Neural progenitor cell (in vitro differentiated cells): ENCODE data around the gene ERV3-1. TPM values are rescaled to one million over a fixed set of nuclear protein-coding genes. Genes with fewer than 3 reads are reported as not detected.
"Not testable (repeated sequence)": the region's sequence is repeated elsewhere in the genome, so short reads cannot be mapped to it uniquely, and the experiment has no call there.

Experiments
- DNase-seq: peaks from one replicate; pipeline ENCODE4 v3.0.0-alpha.2; 2016; ENCODE audit warnings: low spot score
- H2AFZ ChIP-seq: fragments of 200-600 bp; sonication (generic); replicated peaks from 2 replicates; pipeline ENCODE4 v1.6.1; 2016; ENCODE audit warnings: antibody characterized with exemption
- H3F3A ChIP-seq: fragments of 200-600 bp; sonication (generic); 2 replicates; pipeline ENCODE4 v1.6.1; 2016; ENCODE audit warnings: antibody characterized with exemption, low read depth
- H3K27ac ChIP-seq: fragments of 200-600 bp; sonication (generic); 2 replicates; pipeline ENCODE4 v1.5.1; 2016; ENCODE audit warnings: mild to moderate bottlenecking
- H3K27me3 ChIP-seq: fragments of 200-600 bp; sonication (generic); 2 replicates; pipeline ENCODE4 v1.6.1; 2016; ENCODE audit warnings: mild to moderate bottlenecking, moderate library complexity
- H3K36me3 ChIP-seq: fragments of 200-600 bp; sonication (generic); 2 replicates; pipeline ENCODE4 v1.5.1; 2016
- H3K4me1 ChIP-seq: fragments of 200-600 bp; sonication (generic); 2 replicates; pipeline ENCODE4 v1.6.1; 2016; ENCODE audit warnings: mixed run types
- H3K4me2 ChIP-seq: fragments of 200-600 bp; sonication (generic); 2 replicates; pipeline ENCODE4 v1.6.1; 2016
- H3K4me3 ChIP-seq: fragments of 200-600 bp; sonication (generic); 2 replicates; pipeline ENCODE4 v1.5.1; 2016
- H3K79me2 ChIP-seq: fragments of 200-600 bp; sonication (generic); 2 replicates; pipeline ENCODE4 v1.6.1; 2016; ENCODE audit warnings: low read depth
- H3K9ac ChIP-seq: fragments of 200-600 bp; sonication (generic); 2 replicates; pipeline ENCODE4 v1.6.1; 2016
- H3K9me3 ChIP-seq: fragments of 200-600 bp; sonication (generic); 2 replicates; pipeline ENCODE4 v1.5.1; 2016; ENCODE audit warnings: low read depth
- H4K20me1 ChIP-seq: fragments of 200-600 bp; sonication (generic); 2 replicates; pipeline ENCODE4 v1.6.1; 2016; ENCODE audit warnings: low read depth
- H3K27ac Mint-ChIP-seq: 3 replicates; pipeline ENCODE4 v1.8.0; 2021; ENCODE audit warnings: mixed read lengths
- H3K27me3 Mint-ChIP-seq: 2 replicates; pipeline ENCODE4 v1.8.0; 2022; ENCODE audit warnings: low read depth, mild to moderate bottlenecking, inconsistent platforms, moderate library complexity, mixed read lengths; ENCODE audit not compliant: insufficient read depth
- H3K36me3 Mint-ChIP-seq: 3 replicates; pipeline ENCODE4 v1.8.0; 2021; ENCODE audit warnings: mixed read lengths
- H3K4me1 Mint-ChIP-seq: 3 replicates; pipeline ENCODE4 v1.8.0; 2021; ENCODE audit warnings: mixed read lengths
- H3K4me3 Mint-ChIP-seq: 3 replicates; pipeline ENCODE4 v1.8.0; 2021; ENCODE audit warnings: mild to moderate bottlenecking, moderate library complexity, mixed read lengths
- H3K9me3 Mint-ChIP-seq: 3 replicates; pipeline ENCODE4 v1.8.0; 2020; ENCODE audit warnings: mixed read lengths
- EZH2 ChIP-seq: fragments of 200-600 bp; sonication (generic); IDR thresholded peaks from 2 replicates; pipeline ENCODE4 v1.6.1; 2017; ENCODE audit warnings: antibody characterized with exemption, mild to moderate bottlenecking, moderate library complexity
- EZH2phosphoT487 ChIP-seq: fragments of 200-600 bp; sonication (generic); IDR thresholded peaks from 2 replicates; pipeline ENCODE4 v1.6.1; 2017; ENCODE audit warnings: antibody characterized with exemption
- total RNA-seq: library from RNA; depleted of rRNA; stranded (reverse); fragments of >200 nt; gene quantifications from 2 replicates; pipeline ENCODE4 v1.2.3, GENCODE V29; 2015; ENCODE audit warnings: low replicate concordance
- TF ChIP-seq, protein P1 (sequence below): fragments of 200-600 bp; sonication (generic); IDR thresholded peaks from 2 replicates; pipeline ENCODE4 v1.5.1; 2017; ENCODE audit warnings: antibody characterized with exemption, mild to moderate bottlenecking

Gene ERV3-1
- total RNA-seq, 1 donor from 2014 or later = 50.0 TPM

DNA sequence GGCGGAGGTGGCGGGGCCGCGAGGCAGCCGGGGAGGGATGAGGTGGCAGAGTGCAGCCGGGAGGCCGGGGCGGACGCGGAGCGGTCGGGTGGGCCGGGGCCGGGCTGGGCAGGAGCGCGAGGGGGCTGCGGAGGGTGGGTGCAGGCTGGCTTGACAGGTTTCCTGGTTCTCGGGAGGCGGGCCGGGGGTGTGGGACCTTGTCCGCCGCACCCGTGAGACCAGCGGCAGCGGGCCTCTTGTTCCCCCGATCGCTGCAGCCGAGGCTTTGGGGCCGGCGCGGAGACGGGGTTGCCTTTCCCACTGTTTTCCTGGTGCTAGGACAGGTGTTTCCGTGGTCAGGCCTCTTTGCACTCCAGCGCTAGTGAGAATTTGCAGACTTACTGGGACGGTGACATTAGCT, 32.3 kb upstream of the ERV3-1 start:
- H3K9me3 ChIP-seq, H3K36me3 Mint-ChIP-seq, H3K27me3 ChIP-seq, H3F3A ChIP-seq, H2AFZ ChIP-seq, H3K36me3 ChIP-seq, H3K27me3 Mint-ChIP-seq, H3K9me3 Mint-ChIP-seq, H3K4me1 ChIP-seq: not testable (repeated sequence)
- H3K79me2 ChIP-seq = peaks cover 46% of the 10 kb centered on the region
- H3K27ac ChIP-seq = peak overlapping the region; percentile 97
- Mint-ChIP-seq H3K27ac (peak overlapping the region; percentile 97), H3K4me1 (peaks cover 11% of the 10 kb centered on the region), H3K4me3 (peak overlapping the region; percentile 97)
- H3K9ac ChIP-seq = peak overlapping the region; percentile 93
- DNase-seq = peak; percentile 60
- peak overlapping the region; percentile 75 for H3K4me2 ChIP-seq
- H3K4me3 ChIP-seq = peak overlapping the region; percentile 90
- peaks cover 23% of the 10 kb centered on the region for H4K20me1 ChIP-seq

DNA sequence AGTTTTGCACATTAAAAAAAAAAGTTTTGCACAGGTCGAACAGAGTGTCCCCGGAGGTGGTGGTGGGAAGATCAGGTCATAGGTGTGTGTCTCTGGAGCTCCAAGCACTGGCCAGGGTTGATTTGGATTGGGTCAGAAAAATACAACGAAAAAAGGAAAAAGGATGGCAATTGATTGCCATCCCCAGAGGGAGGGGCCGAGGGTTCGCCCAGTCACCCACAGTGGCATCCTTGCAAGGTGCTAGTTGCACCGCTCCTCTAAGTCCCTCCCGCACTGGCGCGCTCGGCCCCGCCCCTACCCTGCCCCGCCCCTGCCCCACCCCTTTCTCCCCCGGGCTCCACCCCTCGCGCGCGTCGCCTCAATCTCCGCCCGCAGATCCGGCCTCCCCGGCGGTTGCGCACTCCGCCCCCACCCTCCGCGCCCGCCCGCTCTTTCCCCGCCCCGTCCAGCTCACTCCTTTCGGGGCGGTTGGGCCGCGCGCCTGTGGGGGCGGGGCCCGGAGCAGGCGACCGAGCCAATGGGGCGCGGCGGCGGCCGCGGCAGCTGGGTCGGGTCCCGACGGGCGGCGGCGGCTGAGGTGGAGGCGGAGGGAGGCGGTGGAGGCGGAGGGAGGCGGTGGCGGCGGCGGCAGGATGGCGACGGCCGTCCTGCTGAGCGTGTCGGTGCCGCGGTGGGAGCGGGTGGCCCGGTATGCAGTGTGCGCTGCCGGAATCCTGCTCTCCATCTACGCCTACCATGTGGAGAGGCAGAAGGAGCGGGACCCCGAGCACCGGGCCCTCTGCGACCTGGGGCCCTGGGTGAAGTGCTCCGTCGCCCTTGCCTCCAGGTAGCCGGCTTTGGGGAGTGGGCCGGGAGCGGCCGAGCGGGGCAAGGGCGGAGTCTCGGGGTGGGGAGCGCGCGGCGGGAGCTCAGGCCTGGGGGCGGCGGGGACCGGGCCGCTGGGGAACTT, 31.5 kb upstream of the ERV3-1 start:
- Mint-ChIP-seq H3K4me3 (peak overlapping the region; percentile 88), H3K4me1 (peaks cover 11% of the 10 kb centered on the region), H3K36me3 (peaks cover 8% of the 10 kb centered on the region), H3K9me3 (no peaks in the 10 kb centered on the region), H3K27me3 (peaks cover 7% of the 10 kb centered on the region), H3K27ac (no peak overlapping the region)
- H3K4me2 ChIP-seq = peak overlapping the region; percentile 65
- H3K36me3 ChIP-seq = no peaks in the 10 kb centered on the region
- no peaks in the 10 kb centered on the region for H3K27me3 ChIP-seq
- peak overlapping the region; percentile 97 for H3K27ac ChIP-seq
- H3K9me3 ChIP-seq = no peaks in the 10 kb centered on the region
- DNase-seq = peak; percentile 97
- peak overlapping the region; percentile 93 for H3K9ac ChIP-seq
- peaks cover 39% of the 10 kb centered on the region for H3K79me2 ChIP-seq
- peaks cover 8% of the 10 kb centered on the region for H3K4me1 ChIP-seq
- H3F3A ChIP-seq = peaks cover 4% of the 10 kb centered on the region
- H4K20me1 ChIP-seq = peaks cover 23% of the 10 kb centered on the region
- H2AFZ ChIP-seq = peak overlapping the region; percentile 100
- peak overlapping the region; percentile 90 for H3K4me3 ChIP-seq
- no peak for TF ChIP-seq EZH2
- no peak for TF ChIP-seq EZH2phosphoT487
- TF ChIP-seq, protein P1, sequence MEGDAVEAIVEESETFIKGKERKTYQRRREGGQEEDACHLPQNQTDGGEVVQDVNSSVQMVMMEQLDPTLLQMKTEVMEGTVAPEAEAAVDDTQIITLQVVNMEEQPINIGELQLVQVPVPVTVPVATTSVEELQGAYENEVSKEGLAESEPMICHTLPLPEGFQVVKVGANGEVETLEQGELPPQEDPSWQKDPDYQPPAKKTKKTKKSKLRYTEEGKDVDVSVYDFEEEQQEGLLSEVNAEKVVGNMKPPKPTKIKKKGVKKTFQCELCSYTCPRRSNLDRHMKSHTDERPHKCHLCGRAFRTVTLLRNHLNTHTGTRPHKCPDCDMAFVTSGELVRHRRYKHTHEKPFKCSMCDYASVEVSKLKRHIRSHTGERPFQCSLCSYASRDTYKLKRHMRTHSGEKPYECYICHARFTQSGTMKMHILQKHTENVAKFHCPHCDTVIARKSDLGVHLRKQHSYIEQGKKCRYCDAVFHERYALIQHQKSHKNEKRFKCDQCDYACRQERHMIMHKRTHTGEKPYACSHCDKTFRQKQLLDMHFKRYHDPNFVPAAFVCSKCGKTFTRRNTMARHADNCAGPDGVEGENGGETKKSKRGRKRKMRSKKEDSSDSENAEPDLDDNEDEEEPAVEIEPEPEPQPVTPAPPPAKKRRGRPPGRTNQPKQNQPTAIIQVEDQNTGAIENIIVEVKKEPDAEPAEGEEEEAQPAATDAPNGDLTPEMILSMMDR = peak; percentile 41

DNA sequence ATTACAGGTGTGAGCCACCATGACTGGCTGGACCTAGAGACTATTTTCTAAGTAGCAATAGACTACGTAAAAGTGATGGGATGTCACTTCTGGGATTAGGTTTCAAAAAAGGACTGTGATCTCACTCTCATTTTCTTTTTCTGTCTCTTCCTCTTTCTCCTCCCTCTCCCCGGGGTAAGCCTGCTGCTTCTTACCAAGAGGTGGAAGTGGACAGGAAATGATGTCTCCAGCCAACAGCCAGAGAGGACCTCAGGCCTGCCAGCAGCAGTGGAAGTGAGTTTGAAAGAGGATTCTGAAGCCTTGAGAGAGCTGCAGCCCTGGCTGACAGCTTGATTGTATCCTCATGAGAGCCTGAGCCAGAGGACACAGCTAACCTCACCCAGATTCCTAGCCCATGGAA, 30.0 kb upstream of the ERV3-1 start:
- not testable (repeated sequence) for H3K36me3 Mint-ChIP-seq, H3K9me3 ChIP-seq, H3K9me3 Mint-ChIP-seq, H3K4me3 Mint-ChIP-seq, H3K27me3 Mint-ChIP-seq, H3K27ac ChIP-seq, H2AFZ ChIP-seq, H3K36me3 ChIP-seq, DNase-seq, H3K4me3 ChIP-seq, H3K27ac Mint-ChIP-seq, H3K9ac ChIP-seq, H3K27me3 ChIP-seq, H3K4me2 ChIP-seq, H3K4me1 ChIP-seq, H3F3A ChIP-seq
- peaks cover 14% of the 10 kb centered on the region for H4K20me1 ChIP-seq
- peaks cover 11% of the 10 kb centered on the region for H3K4me1 Mint-ChIP-seq
- H3K79me2 ChIP-seq = peaks cover 28% of the 10 kb centered on the region

DNA sequence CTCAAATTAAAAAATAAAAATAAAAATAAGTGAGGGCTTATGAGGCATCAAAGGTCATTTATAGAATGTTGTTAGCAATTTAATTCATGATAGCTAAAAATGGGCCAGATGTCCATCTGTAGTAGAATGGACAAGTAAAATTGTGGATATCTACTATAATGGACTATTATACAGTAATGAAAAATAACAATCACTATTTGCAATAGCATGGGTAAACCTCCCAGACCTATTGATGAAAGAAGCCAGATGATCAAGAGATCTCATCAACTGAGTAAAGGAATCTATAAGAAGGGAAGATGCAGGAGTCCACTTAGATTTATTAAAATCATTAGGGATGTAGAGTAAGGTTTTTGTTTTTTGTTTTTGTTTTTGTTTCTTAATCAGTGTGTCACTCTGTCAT, 29.0 kb upstream of the ERV3-1 start:
- not testable (repeated sequence) for H3K4me2 ChIP-seq, H3K4me3 Mint-ChIP-seq, H3K9ac ChIP-seq, H3K27ac Mint-ChIP-seq, H3K4me1 ChIP-seq, H3K27me3 Mint-ChIP-seq, H2AFZ ChIP-seq, H3K36me3 Mint-ChIP-seq, H3K36me3 ChIP-seq, H3K27ac ChIP-seq, H3F3A ChIP-seq, DNase-seq, H3K27me3 ChIP-seq, H3K9me3 ChIP-seq, H3K4me3 ChIP-seq, H3K9me3 Mint-ChIP-seq
- H3K4me1 Mint-ChIP-seq = peaks cover 11% of the 10 kb centered on the region
- H3K79me2 ChIP-seq = peaks cover 17% of the 10 kb centered on the region
- peaks cover 10% of the 10 kb centered on the region for H4K20me1 ChIP-seq

DNA sequence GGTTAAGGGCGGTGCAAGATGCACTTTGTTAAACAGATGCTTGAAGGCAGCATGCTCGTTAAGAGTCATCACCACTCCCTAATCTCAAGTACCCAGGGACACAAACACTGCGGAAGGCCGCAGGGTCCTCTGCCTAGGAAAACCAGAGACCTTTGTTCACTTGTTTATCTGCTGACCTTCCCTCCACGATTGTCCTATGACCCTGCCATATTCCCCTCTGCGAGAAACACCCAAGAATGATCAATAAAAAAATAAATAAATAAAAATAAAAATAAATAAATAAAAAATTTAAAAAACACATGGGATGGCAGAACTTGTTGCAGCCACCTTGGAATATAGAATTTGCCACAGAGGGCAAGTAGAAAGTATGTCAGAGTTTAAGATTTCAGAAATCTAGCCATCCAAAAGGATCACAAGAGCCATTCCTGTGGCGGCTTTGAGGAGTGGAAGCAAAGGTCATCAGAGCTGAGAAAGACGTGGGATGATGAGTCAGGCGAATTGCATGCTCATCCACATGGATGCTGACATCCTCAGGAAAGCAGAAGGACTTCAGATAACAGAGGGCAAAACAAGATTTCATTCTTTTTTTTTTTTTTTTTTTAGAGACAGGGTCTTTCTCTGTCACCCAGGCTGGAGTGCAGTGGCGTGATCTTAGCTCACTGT, 27.8 kb upstream of the ERV3-1 start:
- not testable (repeated sequence) for H3K79me2 ChIP-seq, H3K4me2 ChIP-seq, H3K4me1 Mint-ChIP-seq, H2AFZ ChIP-seq, H3K27ac ChIP-seq, H3K9me3 Mint-ChIP-seq, H3K36me3 Mint-ChIP-seq, H3K4me1 ChIP-seq, H3K27me3 Mint-ChIP-seq, H3K9me3 ChIP-seq, DNase-seq, H3K27ac Mint-ChIP-seq, H3K27me3 ChIP-seq, H3K9ac ChIP-seq, H3K36me3 ChIP-seq, H3K4me3 ChIP-seq, H3F3A ChIP-seq, H3K4me3 Mint-ChIP-seq, H4K20me1 ChIP-seq

DNA sequence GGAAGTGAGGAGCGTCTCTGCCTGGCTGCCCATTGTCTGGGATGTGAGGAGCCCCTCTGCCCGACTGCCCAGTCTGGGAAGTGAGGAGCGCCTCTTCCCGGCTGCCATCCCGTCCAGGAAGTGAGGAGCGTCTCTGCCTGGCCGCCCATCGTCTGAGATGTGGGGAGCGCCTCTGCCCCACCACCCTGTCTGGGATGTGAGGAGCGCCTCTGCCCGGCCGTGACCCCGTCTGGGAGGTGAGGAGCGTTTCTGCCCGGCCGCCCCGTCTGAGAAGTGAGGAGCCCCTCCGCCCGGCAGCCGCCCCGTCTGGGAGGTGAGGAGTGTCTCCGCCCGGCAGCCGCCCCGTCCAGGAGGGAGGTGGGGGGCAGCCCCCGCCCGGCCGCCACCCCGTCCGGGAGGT, 26.9 kb upstream of the ERV3-1 start:
- not testable (repeated sequence) for H3K9me3 Mint-ChIP-seq, H3K9ac ChIP-seq, H3K27me3 Mint-ChIP-seq, H3K4me1 Mint-ChIP-seq, DNase-seq, H3K79me2 ChIP-seq, H3K27ac ChIP-seq, H3K4me2 ChIP-seq, H3K4me1 ChIP-seq, H2AFZ ChIP-seq, H3K36me3 ChIP-seq, H4K20me1 ChIP-seq, H3K27ac Mint-ChIP-seq, H3K4me3 ChIP-seq, H3F3A ChIP-seq, H3K4me3 Mint-ChIP-seq, H3K36me3 Mint-ChIP-seq, H3K9me3 ChIP-seq, H3K27me3 ChIP-seq

DNA sequence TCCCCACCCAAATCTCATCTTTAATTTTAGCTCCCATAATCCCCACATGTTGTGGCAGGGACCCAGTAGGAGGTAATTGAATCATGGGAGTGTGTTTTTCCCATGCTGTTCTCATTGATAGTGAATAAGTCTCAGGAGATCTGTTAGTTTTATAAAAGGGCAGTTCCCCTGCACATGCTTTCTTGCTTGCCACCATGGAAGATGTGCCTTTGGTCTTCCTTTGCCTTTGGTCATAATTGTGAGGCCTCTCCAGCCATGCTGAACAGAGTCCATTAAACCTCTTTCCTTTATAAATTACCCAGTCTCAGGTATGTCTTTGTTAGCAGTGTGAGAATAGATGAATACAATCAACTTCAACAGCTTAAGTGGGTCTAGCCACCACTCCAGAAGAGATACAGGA, 18.5 kb upstream of the ERV3-1 start:
- not testable (repeated sequence) for H3K4me1 Mint-ChIP-seq, H3K36me3 ChIP-seq, H3K27ac Mint-ChIP-seq, H3K9ac ChIP-seq, H3K27me3 ChIP-seq, H3F3A ChIP-seq, H3K27ac ChIP-seq, H3K9me3 ChIP-seq, H3K4me2 ChIP-seq, H3K4me1 ChIP-seq, DNase-seq, H3K4me3 ChIP-seq, H3K79me2 ChIP-seq, H3K36me3 Mint-ChIP-seq, H4K20me1 ChIP-seq, H3K9me3 Mint-ChIP-seq, H3K27me3 Mint-ChIP-seq, H3K4me3 Mint-ChIP-seq, H2AFZ ChIP-seq
